HG02981 (cell line): ENCODE data around the gene DOCK6.
A peak's percentile ranks its signal among the peaks of the same experiment; 100 is the strongest.
"Not testable (repeated sequence)": the region's sequence is repeated elsewhere in the genome, so short reads cannot be mapped to it uniquely, and the experiment has no call there.

Source experiments
- ATAC-seq: cut with Tn5 transposase; IDR thresholded peaks from one replicate; pipeline ENCODE4 v1.9.1; 2021; ENCODE audit warnings: mild to moderate bottlenecking, moderate library complexity; ENCODE audit not compliant: unreplicated experiment

The DOCK6 gene

DNA sequence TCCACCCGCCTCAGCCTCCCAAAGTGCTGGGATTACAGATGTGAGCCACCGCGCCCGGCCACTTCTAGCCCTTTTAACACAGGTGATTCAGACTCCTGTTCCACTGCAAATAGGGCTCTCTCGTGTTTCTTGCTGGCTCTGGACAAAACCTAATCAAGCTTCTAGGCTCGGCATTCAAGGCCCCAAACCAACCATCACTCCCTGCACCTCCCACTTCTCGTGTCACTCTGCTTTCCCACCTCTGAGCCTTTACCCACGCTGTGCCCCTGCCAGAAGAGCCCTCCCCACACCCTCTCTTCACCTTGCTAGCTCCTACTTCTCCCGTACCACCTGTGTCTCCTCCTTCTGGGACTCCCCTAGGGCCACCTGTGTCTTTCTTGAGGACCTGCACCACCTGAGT lies 84.7 kb downstream of the DOCK6 start:
- no peak for ATAC-seq

DNA sequence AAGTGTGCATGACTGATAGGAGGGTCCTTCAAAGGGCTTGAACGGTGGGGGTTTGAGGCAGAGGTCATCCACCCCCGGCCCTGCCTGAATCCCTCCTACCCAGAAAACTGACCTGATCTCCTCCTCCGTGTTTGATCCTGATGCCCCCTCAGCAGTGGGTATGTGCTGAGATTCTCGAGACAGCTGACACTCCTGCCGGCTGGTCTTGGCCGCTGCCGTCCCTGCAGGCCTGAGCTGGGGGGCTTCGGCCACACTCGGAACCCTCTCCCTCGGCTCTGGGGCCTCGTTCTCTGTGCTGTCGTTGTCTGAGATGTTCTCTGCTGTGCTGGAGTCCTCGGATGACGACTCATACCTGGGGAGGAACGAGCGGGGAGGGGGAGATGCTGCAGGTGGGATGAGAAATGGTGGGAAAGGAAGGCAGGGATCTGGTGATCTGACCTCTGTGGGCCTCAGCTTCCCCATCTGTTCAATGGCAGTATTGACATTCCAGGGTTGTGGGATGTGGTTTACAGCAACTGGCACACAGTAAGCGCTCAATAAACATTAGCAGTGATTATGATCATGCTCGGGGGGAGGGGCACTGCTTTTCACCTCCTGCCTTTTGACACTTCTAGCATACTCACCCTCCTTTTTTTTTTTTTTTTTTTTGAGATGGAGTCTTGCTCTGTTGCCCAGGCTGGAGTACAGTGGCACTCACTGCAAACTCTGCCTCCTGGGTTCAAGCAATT lies 85.7 kb downstream of the DOCK6 start:
- ATAC-seq, result no peak

DNA sequence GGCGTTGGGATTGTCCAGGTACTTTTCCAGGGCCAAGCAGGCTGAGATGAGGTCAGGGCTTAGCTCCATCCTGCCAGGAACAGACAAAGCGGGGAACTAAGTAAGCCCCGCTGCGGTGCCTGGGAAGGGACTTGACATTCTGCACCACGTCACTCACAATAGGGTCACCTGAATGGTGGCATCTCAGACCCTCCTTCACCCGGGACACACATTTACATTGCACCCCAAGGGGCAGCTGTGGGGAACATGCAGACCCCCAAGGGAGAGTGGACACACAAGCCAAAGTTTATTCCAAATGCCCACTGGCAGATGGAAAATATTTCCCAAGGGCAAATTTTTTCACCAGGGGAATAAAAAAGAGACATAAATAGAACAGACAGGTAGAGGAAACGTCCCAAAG lies 86.4 kb downstream of the DOCK6 start:
- no peak for ATAC-seq

DNA sequence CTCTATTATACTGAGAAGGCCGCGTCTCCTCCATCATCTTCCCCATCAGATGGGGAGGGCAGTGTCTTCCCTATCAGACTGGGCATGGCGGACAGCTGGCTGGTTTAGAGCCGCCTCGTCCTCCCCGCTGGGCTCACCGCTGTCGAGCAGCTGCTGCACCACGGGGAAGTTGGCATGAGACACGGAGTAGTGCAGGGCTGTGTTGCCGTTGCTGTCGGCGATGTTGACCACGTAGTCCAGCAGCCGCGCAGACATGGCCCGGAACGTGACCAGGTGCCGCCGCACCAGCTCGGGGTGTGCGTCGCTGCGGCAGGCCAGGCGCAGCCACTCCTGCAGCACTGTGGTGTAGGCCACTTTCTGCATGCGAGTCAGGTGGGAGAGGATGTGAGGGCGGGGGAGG lies 88.0 kb downstream of the DOCK6 start:
- ATAC-seq, result no peak

DNA sequence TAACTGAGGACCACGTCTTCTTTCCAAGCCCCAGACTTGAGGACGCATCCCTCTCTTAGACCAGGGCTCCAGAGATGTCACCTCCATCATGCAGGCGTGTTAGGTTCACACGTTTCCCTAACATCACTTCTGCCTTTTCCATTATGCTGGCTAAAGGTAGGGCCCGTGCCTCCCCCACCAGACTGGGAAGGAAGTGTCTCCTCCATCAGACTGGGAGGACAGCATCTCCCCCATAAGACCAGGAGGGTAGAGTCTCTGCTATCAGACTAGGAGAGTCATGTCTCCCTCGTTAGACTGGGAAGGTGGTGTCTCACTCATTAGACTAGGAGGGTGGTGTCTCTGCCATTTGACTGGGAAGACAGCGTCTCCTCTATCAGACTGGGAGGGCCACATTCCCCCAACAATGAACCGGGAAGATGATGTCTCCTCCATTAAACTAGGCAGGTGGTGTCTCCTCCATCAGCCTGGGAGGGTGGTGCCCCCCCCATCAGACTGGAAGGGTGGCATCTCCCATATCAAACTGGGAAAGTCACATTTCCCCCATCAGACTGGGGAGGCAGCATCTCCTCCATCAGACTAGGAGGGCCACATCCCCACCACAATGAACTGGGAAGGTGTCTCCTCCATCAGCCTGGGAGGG lies 88.7 kb downstream of the DOCK6 start:
- no peak for ATAC-seq

DNA sequence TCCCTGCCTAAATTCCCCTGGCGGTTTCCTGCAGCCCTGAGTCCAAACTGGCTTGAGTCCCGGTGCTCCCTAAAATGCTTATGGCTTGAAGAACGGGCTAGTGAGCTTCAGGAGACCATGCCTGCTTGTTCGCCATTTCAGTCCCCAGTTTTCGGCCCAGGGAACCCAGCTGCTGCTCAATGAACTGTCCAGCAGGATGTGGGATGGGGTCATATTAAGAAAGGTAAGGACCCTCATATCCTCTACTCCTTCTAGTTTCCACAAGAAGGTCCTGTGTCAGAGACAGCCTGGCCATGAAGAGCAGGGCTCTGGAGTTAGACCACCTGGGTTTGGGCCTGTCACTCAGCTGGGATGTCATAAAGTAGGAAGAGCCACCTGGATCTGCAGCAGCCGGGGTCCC lies 89.7 kb downstream of the DOCK6 start:
- no peak for ATAC-seq

DNA sequence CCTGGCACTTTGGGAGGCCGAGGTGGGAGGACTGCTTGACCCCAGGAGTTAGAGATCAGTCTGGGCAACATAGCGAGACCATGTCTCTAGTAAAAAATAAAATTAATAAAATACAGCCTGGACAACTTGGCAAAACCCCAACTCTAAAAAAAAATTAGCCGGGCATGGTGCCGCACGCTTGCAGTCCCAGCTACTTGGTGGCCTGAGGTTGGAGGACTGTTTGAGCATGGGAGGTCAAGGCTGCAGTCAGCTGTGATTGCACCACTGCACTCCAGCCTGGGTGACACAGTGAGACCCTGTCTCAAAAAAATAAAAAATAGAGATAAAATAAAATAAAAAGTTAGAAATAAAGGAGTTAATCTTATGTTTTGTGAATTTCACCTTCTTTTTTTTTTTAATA lies 91.2 kb downstream of the DOCK6 start:
- no peak for ATAC-seq

DNA sequence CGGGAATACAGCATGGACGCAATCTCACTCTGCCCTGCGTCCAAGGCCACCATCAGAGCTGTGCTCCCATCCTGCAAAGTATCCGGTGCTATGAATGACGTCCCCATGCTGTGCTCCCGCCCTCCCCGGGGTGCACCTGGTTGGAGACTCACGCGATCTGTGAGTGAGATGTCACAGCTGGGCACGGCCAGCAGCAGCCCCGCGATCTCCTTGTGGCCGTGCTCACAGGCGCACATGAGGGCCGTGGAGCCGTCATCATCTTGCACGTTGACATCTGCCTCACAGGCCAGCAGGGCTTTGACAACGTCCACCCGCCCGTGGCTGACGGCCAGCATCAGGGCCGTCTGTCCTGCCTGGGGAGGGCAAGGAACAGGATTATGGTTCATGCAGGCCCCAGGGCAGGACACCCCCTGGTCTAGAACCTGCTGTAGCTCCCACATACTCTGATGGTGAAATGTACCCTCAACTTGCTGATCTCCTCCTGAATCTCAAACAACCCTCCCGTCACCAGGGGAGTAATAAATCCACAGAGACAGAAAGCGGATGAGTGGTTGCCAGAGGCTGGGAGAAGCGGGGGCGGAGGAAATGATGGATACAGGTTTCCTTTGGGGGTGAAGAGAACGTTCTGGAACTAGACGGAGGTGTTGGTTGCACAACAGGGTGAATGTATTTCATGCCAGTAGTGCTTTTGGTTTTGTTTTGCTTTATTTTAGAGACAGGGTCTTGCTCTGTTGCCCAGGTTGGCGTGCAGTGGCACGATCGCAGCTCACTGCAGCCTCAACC lies 92.2 kb downstream of the DOCK6 start:
- ATAC-seq, result no peak

DNA sequence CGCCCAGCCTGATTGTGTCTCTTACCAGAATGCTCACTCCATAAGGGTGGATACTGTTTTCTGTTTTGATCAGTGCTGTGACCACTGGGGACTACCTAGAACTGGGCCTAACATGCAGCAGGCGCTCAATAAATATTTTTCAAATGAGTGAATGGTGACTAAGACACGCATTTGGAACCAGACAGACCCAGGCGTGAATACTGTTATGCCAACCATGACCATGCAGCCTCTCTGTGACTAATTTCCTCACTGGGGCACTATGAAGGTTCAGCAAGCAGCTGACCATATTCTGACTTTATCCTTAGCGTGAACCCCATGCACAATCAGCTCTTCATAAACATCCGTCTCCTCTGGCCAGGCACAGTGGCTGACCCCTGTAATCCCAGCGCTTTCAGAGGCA lies 93.8 kb downstream of the DOCK6 start:
- ATAC-seq, result no peak

DNA sequence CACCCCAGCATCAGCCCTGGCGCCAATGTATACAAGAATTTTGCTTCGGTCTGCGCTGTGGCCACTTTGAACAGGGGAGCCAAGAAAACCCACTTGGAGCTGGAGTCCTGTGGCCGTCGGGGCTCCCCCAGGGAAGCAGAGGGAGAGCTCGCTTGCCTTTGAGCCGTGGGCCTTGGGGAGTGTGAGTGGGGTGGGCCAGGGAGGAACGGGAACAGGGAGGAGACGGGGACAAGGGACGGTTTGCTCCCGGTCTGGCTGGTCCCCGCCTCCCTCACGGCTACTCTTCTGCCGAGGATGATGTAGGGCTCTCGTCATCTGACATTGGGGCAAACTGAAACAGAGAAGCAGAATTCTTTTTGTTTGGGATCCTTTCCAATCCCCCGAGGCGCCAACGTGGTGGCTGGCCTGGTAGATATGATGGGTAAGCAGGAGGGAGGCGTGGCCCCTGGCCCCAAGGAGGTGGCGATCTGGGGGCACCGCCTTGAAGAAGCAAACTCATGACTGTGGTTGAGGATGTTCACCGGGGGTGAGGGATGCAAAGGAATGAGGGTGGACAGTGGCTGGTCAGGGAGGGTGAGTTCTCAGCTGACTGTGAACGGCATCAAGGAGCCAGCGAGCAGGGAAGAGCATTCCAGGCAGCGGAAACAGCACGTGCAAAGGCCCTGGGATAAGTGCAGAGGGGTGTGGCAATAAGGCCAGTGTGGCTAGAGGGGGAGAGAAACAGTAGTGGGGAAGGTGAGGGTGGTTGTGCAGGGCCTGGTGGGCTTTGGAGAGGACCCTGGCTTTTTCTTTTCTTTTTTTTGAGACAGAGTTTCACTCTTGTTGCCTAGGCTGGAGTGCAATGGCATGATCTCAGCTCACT lies 95.8 kb downstream of the DOCK6 start:
- ATAC-seq, result no peak

DNA sequence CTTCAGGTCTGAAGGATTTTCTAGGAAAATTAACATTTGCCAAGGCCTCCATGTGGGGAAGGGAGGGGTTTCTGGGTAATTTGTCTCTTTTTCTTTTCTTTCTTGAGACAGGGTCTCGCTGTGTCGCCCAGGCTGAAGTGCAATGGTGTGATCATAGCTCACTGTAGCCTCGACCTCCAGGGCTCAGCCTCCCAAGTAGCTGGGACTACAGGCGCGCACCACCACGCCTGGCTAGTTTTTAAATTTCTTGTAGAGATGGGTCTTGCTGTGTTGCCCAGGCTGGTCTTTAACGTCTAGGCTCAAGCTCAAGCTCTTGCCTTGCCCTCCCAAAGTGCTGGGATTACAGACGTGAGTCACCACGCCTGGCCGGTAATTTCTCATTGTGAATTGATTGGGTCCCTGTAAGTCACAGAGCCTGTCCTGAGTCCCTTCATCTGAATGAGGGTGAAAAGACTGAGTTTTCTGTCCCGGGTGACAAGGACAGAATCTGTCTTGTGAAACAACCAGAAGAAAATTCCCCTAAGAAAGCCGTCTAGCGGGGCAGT lies 96.8 kb downstream of the DOCK6 start:
- no peak for ATAC-seq

DNA sequence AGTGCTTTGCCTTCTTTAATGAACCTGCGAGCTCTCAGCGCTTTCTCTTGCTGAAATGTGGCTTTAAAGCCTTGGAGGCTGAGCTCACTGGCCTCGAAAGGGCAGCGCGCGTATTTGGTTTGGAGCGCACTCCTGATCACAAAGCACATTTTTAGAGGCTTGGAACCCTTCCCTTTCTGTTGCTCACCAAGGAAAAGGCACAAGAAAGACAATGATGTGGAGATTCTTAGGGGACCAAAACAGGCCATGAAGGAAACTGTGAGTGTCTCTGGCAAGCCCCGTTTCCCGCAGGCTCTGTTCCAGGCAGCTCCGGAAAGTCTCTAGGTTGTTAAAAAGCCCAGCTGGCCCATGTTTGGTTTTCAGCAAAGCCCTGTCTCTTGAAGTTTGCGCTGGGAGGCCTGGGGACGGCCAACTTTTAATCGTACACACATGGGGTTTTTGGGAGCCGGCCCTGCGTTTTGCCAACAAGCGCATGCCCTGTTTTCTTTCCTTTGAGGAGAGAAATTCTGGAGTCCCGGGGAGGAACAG lies 97.4 kb downstream of the DOCK6 start:
- no peak for ATAC-seq

DNA sequence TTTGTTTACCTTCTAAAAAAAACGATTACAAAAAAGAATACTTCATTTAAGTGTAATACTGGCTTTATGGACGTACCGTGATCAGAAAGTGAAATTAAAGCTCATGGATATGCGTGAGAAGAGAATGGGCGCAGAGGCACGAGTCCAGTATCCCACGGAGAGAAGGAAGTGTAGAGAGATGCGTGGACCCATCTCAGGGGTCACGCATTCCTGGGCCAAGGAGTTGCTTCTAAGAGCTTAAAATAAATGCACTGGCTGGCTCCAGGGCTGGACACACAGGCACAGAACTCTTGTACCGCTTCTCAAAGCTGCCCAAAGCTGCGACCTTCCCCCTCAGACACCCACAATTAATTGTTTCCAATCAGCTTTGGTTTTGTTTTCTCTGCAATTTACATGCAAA lies 98.0 kb downstream of the DOCK6 start:
- ATAC-seq, result no peak

DNA sequence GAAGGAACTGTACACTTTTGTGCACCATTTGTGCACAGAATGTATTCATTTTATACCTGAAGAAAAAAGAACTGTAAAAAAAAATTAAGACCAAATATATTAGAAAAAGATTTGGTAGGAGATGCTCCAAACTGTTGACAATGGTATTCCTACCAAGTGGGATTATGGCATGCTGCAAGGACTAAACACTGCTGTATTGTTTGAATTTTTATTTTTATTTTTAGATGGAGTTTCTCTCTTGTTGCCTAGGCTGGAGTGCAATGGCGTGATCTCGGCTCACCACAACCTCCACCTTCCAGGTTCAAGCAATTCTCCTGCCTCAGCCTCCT lies 101.9 kb downstream of the DOCK6 start:
- not testable (repeated sequence) for ATAC-seq

DNA sequence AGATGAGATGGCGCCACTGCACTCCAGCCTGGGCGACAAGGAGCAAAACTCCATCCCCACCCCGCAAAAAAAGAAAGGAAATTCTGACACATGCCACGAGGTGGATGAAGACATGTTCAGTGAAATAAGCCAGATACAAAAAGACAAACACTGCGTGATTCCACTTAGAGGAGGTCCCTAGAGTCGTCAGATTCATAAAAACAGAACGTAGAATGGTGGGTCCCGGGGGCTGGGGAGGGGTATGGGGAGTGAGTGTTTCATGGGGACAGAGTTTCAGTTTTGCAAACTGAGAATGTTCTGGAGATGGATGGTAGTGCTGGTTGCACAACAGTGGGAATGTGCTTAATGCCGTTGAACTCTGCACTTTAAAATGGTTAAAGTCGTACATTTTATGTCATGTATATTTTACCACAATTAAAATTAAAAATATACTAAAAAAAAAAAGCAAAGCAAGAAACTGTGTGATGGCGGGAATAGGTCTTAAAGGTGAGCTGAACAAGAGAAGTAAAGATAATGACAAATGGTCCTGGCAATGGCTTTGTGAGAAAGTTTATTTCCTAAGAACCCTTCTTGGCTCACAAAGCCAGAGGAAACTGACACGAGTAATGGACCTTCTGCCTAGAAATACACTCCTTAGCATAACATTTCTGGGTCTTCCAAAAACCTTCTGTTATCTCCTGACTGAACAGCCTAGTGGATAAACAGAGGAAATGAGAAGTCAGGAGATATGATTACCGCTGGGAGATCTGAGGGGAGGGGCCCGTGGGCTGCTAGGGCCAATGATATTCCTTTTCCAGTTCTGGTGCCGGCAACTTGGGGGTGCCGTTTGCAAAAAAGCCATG lies 102.5 kb downstream of the DOCK6 start:
- ATAC-seq, result no peak

DNA sequence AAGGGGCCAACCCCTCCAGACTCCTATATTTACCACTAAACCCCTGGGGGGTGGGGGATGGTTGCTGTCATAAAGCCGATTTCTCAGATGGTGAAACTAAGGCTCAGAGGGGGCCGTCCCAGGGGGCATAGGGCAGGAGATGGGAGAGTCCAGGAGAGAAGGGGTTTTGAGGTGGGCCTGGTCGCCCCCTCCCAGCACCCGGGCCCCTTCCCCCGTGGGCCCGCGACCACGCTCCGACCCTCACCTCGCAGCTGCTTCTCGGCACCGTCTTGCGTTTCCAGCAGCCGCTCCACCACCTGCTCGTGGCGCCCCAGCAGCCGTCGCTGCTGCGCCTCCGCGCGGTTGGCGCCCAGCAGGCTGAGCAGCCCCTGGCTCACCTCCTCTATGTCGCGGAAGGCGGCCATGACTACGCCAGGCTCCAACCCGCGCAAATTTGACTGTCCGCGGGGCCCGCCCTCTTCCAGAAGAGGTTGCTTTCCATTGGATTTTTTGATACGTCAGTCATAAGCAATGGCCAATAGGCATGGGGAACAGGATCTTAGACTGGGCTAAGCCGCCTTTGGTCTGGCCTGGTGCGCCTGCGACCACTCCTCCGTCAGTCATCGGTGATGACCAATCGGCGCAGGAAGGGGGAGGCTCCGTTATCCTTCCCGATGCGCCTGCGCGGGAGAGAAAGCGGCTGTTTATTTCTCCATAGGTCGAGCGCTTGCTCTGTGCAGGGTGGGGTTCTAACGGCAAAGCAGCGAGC lies 106.8 kb downstream of the DOCK6 start, which contains the start of gene SPC24:
Gene SPC24, minus strand, starts transcription at position 410 of the 748 bp plus-strand sequence. Its CDS starts 6 bp downstream, at position 404.
- peak; percentile 96 for ATAC-seq

DNA sequence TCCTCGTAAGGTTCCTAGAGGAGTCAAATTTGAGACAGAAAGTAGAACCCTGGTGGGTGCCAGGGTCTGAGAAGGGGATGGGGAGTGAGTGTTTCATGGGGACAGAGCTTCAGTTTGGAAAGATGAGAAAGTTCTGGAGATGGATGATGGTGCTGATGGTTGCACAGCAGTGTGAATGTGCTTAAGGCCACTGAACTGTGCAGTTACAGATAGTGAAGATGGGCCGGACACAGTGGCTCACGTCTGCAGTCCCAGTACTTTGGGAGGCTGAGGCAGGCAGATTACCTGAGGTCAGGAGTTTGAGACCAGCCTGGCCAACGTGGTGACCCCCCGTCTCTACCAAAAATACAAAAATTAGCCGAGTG lies 107.7 kb downstream of the DOCK6 start:
- no peak for ATAC-seq

DNA sequence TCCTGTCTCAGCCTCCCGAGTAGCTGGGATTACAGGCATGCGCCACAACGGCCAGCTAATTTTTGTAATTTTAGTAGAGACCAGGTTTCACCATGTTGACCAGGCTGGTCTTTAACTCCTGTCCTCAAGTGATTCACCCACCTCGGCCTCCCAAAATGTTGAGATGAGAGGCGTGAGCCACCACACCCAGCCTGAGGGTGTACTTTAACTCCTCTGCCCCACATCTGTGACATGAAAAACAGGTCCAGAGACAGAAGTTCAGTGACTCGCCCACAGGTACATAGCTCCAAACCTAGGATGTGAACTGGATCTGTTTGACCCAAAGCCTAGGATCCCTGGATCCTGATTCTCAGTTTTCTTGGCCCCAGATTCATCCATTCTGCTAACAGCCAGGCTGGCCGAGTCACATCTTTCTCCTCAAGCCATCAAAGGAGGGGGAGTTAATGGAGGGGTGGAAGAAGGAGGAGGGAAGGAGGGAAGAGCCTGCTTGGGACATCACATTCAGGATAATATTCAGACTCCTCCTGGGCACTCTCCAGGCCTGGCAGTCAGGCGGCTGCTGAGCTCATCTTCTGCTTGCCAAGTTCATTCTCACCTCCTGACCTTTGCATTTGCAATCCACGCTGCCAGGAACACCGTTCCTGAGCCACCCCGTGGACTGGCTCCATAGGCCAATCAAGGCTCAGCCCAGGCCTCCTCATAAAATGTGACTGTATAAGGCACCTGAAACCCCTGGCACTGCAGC lies 109.8 kb downstream of the DOCK6 start:
- ATAC-seq, result no peak
